Retinal pigment epithelial cell (primary cell): ENCODE results near the gene APOF.
"Not testable (repeated sequence)": the region's sequence is repeated elsewhere in the genome, so short reads cannot be mapped to it uniquely, and the experiment has no call there.

Experiments
- DNase-seq: peaks from one replicate; pipeline ENCODE4 v3.0.0-alpha.2; 2010; ENCODE audit warnings: low read depth
- H3K4me3 ChIP-seq: 2 replicates; pipeline ENCODE4 v1.5.1; 2011; ENCODE audit warnings: mild to moderate bottlenecking, low read length, control low read depth, moderate library complexity
- TF ChIP-seq, protein P1 (sequence below): conservative IDR thresholded peaks from 2 replicates; pipeline ENCODE4 v1.5.1; 2011; ENCODE audit warnings: low read depth, low read length, control low read depth, inconsistent platforms

The APOF gene

DNA sequence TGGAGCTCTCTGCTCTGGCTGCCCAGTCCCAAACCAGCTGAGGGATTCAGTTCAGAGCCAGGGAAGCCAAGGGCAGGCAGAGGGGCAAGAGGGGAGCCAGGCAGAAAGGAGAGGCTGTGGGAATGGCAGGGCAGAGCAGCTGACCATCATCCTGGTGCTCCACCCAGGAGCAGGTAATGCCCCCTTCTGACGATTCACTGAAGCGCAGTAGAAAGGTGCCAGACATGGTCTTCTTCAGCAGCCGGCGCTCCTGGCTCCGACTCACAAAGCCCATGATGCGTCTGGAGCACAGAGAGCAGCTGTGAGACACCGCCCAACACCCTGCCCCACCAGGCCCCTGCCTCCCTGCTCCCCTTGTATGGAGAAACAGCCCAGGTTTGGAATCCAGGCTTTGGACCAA is 16.0 kb downstream of the APOF start:
- no peak overlapping the region for H3K4me3 ChIP-seq
- DNase-seq = no peak
- TF ChIP-seq, protein P1, sequence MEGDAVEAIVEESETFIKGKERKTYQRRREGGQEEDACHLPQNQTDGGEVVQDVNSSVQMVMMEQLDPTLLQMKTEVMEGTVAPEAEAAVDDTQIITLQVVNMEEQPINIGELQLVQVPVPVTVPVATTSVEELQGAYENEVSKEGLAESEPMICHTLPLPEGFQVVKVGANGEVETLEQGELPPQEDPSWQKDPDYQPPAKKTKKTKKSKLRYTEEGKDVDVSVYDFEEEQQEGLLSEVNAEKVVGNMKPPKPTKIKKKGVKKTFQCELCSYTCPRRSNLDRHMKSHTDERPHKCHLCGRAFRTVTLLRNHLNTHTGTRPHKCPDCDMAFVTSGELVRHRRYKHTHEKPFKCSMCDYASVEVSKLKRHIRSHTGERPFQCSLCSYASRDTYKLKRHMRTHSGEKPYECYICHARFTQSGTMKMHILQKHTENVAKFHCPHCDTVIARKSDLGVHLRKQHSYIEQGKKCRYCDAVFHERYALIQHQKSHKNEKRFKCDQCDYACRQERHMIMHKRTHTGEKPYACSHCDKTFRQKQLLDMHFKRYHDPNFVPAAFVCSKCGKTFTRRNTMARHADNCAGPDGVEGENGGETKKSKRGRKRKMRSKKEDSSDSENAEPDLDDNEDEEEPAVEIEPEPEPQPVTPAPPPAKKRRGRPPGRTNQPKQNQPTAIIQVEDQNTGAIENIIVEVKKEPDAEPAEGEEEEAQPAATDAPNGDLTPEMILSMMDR = no peak

DNA sequence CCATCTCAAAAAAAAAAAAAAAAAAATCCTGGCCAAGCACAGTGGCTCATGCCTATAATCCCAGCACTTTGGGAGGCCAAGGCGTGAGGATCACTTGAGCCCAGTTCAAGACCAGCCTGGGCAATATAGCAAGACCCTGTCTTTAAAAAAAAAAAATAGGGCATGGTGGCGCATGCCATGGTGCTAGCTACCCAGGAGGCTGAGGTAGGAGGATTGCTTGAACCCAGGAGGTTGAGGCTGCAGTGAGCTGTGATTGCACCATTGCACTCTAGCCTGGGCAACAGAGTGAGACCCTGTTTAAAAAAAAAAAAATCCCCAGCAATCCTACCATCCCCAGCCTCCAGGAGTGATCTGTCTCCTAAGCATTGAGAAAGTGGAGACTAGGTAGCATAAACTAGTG is 20.4 kb downstream of the APOF start:
- H3K4me3 ChIP-seq, DNase-seq: not testable (repeated sequence)

DNA sequence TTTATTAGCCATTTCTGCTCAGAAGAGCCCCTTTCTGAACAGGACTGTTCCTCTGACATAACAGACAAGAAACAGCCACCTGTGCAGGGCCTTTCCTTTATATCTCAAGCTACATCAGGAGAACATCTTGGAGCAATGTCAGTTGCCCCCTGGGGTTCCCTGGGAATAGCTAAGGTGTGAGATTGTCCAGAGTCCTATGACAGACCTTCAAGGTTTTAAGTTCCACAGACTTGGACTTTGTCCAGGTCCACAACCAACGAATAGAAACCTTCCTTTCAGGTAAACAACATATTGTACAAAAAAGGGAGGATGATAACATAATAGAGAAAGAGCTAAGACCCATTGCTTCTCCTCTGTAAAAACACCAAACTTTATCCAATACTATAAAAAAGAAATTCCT is 21.0 kb downstream of the APOF start:
- TF ChIP-seq, protein P1 = no peak
- no peak overlapping the region for H3K4me3 ChIP-seq
- DNase-seq = no peak

DNA sequence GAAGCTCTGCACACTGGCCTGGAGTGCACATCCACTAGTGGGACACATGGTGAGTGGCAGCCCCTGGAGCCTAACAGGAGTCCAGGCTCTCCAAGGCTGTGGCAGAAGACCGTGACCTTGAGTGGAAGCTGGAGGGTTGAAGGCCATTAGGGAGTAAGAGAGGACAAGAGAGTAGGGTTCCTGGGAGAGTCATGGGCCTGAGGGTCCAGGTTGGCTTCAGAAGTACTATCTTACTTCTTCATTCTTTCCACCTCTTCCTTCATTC is 23.6 kb downstream of the APOF start:
- DNase-seq = no peak
- TF ChIP-seq, protein P1 = no peak
- no peak overlapping the region for H3K4me3 ChIP-seq

GRCh38 chr12:56338308-56339157 is 24.1 kb downstream of the APOF start, which contains the start of gene IL23A:
IL23A (plus strand) TSS chr12:56338884; CDS start chr12:56339045, 161 bp downstream.
- TF ChIP-seq, protein P1 = no peak
- DNase-seq = no peak
- H3K4me3 ChIP-seq = no peak within 1 kb of the TSS

DNA sequence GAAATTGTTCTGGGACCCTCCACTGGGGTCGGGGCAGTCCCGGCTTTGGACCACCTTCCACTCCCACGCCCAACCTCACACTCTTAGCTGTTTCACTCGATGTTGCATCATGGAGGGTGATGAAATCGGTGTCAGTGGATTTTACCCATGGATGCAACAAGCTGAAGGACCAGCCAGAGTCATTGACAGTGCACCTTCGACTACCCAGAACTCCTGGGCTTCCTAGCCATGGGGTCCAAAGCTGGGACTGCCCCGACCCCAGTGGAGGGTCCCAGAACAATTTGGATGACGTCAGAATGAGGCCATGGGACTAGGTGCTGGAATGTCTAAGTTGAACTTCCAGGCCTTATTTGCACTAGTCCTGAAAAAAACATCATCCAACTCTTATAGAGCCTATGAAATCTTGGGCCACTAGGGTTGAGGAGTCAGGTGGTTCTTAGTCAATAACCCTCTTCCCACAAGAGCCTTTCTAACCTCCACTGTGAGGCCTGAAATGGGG is 24.9 kb downstream of the APOF start:
- TF ChIP-seq, protein P1 = no peak
- H3K4me3 ChIP-seq = no peak overlapping the region
- DNase-seq = no peak

- TF ChIP-seq, protein P1 = no peak
- DNase-seq = no peak
- no peak overlapping the region for H3K4me3 ChIP-seq
Observed at GRCh38 chr12:56336361-56337167, 26.1 kb downstream of the APOF start.

DNA sequence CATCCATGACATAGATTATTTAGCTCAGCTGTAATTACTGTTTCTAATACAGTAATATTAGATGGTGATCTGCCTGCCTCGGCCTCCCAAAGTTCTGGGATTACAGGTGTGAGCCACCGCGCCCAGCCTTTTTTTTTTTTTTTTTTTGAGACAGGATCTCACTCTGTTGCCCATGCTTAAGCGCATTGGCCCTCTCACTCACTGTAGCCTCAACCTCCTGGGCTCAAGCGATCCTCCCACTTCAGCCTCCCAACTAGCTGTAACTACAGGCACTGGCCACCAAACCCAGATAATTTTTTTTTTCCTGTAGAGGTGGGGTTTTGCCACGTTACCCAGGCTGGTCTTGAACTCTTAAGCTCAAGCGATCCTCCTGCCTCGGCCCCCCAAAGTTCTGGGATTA is 27.1 kb downstream of the APOF start:
- DNase-seq, H3K4me3 ChIP-seq: not testable (repeated sequence)
